Type B pancreatic cell (in vitro differentiated cells): ENCODE results near the gene ALKAL2. TPM values are rescaled to one million over a fixed set of nuclear protein-coding genes. Genes with fewer than 3 reads are reported as not detected.
A peak's percentile ranks its signal among the peaks of the same experiment; 100 is the strongest.
"Not testable (repeated sequence)": the region's sequence is repeated elsewhere in the genome, so short reads cannot be mapped to it uniquely, and the experiment has no call there.

Experiments
- DNase-seq: peaks from one replicate; pipeline ENCODE4 v3.0.0; 2021; ENCODE audit warnings: mixed read lengths; ENCODE audit not compliant: unreplicated experiment; ENCODE audit errors: extremely low spot score
- H3K27ac Mint-ChIP-seq: 2 replicates; pipeline ENCODE4 v1.8.0; 2021; ENCODE audit warnings: mild to moderate bottlenecking, mixed read lengths
- H3K27me3 Mint-ChIP-seq: 2 replicates; pipeline ENCODE4 v1.8.0; 2021; ENCODE audit warnings: mixed read lengths
- H3K36me3 Mint-ChIP-seq: 2 replicates; pipeline ENCODE4 v1.8.0; 2021; ENCODE audit warnings: mixed read lengths
- H3K4me1 Mint-ChIP-seq: one replicate; pipeline ENCODE4 v1.8.0; 2021; ENCODE audit warnings: mixed read lengths; ENCODE audit not compliant: unreplicated experiment
- H3K4me3 Mint-ChIP-seq: 2 replicates; pipeline ENCODE4 v1.8.0; 2021; ENCODE audit warnings: mild to moderate bottlenecking, mixed read lengths
- H3K9me3 Mint-ChIP-seq: 2 replicates; pipeline ENCODE4 v1.8.0; 2021; ENCODE audit warnings: mixed read lengths
- long read RNA-seq: library from polyadenylated mRNA; unstranded; transcript quantifications from one replicate; pipeline ENCODE4 v2.0.0, GENCODE V29; 2020
- total RNA-seq: library from RNA; stranded (reverse); gene quantifications from 2 replicates; pipeline ENCODE4 v1.2.1, GENCODE V29; 2021; ENCODE audit warnings: low replicate concordance
- TF ChIP-seq, protein P1 (sequence below): fragments of 200-600 bp; sonication (generic); conservative IDR thresholded peaks from 2 replicates; pipeline ENCODE4 v1.5.0; 2021; ENCODE audit warnings: antibody characterized with exemption, mild to moderate bottlenecking

Gene ALKAL2, protein sequence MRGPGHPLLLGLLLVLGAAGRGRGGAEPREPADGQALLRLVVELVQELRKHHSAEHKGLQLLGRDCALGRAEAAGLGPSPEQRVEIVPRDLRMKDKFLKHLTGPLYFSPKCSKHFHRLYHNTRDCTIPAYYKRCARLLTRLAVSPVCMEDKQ
- 3.5 and 10.6 TPM in 2 replicates for total RNA-seq
- long read RNA-seq: 0 reads

DNA sequence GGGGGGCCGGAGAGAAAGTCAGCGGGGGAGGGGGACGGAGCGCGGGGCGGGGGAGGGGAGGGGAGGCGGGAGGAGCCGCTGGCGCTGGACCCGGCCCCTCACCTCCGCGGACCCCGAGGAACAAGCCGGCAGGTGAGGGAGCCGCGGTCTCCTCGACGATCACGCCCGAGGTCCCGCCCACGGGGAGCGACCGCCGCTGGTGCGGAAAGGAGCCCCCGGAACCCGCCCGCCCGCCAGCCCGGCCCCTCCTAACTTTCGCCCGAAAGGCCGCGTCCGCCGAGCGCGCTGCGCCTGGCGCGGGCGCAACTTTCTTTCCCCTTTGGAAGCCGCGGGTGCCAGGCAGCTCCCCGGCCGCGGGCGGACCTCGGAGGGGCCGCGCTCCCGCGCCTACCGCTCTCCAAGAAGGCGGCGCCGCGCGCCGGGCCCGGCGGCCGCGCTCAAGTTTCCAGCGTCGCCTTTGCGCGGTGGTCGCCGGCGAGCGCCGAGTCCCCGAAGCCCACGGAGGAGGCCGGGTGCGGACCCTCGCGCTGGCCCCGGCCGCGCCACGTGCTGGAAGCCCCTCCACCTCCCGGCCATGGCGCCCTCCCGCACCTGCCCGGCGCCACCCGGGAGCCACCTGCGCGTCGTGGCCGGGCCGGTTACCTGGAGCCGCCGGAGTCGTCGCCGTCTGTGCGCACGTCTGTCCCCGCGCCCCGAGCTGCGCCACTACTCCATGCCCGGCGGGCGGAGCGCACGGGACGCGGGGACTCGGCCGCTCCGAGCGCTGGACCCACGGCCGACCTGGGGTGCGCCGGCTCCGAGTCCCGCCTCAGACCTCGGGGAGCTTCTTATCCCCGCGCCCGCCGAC is at the start of gene ALKAL2:
TSS of gene ALKAL2 (minus strand) at position 181 of the 847 bp plus-strand sequence. CDS start 256 bp downstream, outside the sequence.
- no peak for DNase-seq
- Mint-ChIP-seq H3K27me3 (peaks cover 57% of the 10 kb centered on the region), H3K9me3 (no peaks in the 10 kb centered on the region), H3K27ac (peak within 1 kb of the TSS; percentile 59), H3K4me3 (peak within 1 kb of the TSS; percentile 81), H3K4me1 (no peaks in the 10 kb centered on the region), H3K36me3 (peaks cover 12% of the 10 kb centered on the region)
- TF ChIP-seq, protein P1, sequence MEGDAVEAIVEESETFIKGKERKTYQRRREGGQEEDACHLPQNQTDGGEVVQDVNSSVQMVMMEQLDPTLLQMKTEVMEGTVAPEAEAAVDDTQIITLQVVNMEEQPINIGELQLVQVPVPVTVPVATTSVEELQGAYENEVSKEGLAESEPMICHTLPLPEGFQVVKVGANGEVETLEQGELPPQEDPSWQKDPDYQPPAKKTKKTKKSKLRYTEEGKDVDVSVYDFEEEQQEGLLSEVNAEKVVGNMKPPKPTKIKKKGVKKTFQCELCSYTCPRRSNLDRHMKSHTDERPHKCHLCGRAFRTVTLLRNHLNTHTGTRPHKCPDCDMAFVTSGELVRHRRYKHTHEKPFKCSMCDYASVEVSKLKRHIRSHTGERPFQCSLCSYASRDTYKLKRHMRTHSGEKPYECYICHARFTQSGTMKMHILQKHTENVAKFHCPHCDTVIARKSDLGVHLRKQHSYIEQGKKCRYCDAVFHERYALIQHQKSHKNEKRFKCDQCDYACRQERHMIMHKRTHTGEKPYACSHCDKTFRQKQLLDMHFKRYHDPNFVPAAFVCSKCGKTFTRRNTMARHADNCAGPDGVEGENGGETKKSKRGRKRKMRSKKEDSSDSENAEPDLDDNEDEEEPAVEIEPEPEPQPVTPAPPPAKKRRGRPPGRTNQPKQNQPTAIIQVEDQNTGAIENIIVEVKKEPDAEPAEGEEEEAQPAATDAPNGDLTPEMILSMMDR: no peak

DNA sequence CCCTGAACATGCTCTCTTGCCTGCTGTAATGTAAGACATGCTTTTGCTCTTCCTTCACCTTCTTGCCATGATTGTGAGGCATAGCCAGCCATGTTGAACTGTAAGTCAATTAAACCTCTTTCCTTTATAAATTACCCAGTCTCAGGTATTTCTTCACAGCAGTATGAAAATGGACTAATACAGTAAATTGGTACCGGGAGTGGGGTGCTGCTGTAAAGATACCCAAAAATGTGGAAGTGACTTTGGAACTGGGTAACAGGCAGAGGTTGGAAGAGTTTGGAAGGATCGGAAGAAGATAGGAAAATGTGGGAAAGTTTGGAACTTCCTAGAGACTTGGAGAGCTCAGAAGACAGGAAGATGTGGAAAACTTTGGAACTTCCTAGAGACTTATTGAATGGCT is 49.1 kb upstream of the ALKAL2 start:
- DNase-seq, H3K4me1 Mint-ChIP-seq, H3K27me3 Mint-ChIP-seq, H3K4me3 Mint-ChIP-seq, H3K9me3 Mint-ChIP-seq, H3K36me3 Mint-ChIP-seq, H3K27ac Mint-ChIP-seq: not testable (repeated sequence)

DNA sequence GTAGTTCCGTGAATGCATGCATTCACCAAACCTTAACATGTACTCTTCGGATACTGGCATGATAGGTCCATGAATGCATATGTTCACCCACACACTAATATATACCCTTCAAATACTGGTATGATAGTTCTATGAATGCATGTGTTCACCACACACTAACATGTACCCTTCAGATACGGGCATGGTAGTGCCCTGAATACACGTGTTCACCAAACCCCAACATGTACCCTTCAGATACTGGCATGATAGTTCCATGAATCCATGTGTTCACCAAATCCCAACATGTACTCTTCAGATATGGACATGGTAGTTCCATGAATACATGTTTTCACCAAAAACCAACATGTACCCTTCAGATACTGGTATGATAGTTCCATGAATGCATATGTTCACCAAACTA is 48.5 kb upstream of the ALKAL2 start:
- DNase-seq: no peak
- Mint-ChIP-seq H3K36me3 (no peaks in the 10 kb centered on the region), H3K27ac (no peak overlapping the region), H3K4me1 (peaks cover under 1% of the 10 kb centered on the region), H3K27me3 (no peaks in the 10 kb centered on the region), H3K9me3 (peaks cover 7% of the 10 kb centered on the region), H3K4me3 (no peak overlapping the region)
- TF ChIP-seq, protein P1: no peak

DNA sequence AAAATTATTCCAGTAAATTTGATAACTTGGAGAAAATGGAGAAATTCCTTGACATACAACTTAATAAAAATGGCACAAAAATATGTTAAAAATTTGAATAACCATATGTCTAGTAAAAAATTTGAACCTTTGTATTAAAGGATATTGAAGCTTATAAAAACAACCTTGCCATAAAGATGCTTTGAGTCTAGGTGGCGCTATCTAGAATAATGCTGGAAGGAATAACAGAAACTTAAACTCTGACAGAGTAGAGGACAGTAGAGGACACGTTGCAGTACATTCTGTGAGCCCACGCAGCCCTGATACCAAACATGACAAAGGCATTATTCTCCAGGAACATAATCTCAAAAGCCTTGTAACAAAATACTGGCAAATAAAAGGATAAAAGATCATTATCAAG is 44.7 kb upstream of the ALKAL2 start:
- DNase-seq: no peak
- Mint-ChIP-seq H3K4me3 (no peak overlapping the region), H3K9me3 (peaks cover 4% of the 10 kb centered on the region), H3K36me3 (no peaks in the 10 kb centered on the region), H3K4me1 (no peaks in the 10 kb centered on the region), H3K27me3 (no peaks in the 10 kb centered on the region), H3K27ac (no peak overlapping the region)
- TF ChIP-seq, protein P1: peak; percentile 44

DNA sequence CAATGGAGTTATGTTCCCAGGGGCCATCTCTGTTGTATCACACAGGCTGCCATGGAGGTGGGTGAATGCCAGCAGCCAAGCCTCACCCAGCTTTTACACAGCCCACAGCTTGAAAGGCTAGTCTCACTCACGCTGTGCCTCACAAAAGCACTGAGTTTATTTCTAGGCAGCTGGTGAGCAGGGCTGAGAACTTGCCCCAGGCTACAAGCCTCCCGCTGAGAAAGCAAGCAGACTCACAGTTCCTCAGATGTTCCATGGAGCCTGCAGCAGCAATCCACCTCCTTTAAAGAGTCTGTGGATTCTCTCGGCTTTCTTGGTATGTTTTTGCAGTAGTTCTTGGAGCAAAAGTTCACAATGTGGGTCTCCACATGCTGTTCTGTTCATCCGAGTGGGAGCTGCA is 40.9 kb upstream of the ALKAL2 start:
- no peaks in the 10 kb centered on the region for H3K4me1 Mint-ChIP-seq
- H3K36me3 Mint-ChIP-seq: no peaks in the 10 kb centered on the region
- H3K27ac Mint-ChIP-seq: no peak overlapping the region
- H3K27me3 Mint-ChIP-seq: peaks cover 5% of the 10 kb centered on the region
- H3K9me3 Mint-ChIP-seq: peaks cover 4% of the 10 kb centered on the region
- TF ChIP-seq, protein P1: no peak
- no peak for DNase-seq
- H3K4me3 Mint-ChIP-seq: no peak overlapping the region

DNA sequence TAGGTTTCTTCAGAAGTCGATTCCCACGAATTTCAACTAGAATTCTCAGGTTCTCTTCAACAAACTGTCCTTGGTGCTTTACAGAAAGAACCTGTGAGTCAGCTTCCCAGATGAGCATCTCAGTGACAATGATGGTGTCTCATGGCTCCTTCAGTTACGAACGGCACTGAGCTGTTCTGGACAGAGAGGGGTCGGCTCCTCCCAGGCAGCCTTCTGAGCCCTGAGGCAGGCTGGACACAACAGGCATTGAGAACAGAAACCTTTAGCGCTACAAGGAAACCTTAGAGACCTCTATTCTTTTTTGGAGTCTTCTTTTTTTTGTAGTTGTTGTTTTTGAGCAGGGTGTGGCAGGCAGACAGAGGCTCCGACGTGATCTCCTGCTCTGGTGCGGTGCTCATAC is 35.1 kb upstream of the ALKAL2 start:
- Mint-ChIP-seq H3K9me3 (no peaks in the 10 kb centered on the region), H3K27ac (no peak overlapping the region), H3K27me3 (peaks cover 5% of the 10 kb centered on the region), H3K4me3 (no peak overlapping the region), H3K36me3 (no peaks in the 10 kb centered on the region), H3K4me1 (peaks cover 3% of the 10 kb centered on the region)
- no peak for DNase-seq
- TF ChIP-seq, protein P1: no peak
